ENCODE results near the gene SNX5.

Gene SNX5

DNA sequence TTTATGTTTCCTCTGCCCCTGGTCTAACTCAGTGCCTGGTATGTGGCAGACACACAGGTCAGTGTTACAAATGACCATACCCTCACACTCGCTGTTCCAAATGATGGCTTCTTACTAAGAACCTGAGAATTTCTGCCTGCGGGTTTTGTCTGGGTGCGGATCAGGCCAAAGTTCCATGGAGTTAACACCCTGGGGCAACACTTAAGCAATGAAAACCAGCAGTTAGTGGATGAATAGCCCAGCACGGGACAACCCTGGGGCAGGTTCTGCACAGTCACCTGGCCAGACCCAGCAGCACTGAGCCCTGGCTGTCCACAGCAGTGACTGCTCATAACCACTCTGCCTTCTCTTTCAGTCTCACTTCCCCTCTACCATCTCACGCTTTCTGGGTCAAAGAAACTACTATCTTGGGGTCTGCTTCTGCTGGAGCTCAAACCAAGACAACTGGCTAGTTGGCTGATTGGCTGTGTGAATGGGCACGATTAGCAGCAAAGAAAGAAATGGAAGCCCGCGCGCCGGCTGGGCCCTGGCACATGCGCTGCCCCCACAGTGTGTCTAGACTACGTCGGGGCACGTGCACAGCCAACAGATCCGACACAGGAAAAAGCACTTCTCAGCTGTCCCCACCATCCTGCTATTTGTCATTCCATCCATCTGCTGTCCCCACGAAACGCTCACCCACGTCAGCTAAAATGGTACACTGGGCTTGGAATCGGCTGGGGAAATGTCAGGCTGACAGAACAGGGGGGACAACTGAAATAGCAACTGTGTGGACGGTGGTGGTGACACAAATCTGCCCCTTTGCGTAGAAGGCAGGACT, 36.8 kb upstream of the SNX5 start:
- no peak for TF ChIP-seq HDGF (IDR thresholded peaks at IDR 0.05; ENCODE audit: borderline replicate concordance)
- no peak for TF ChIP-seq TARDBP (IDR thresholded peaks at IDR 0.05)
- TF ChIP-seq ZNF384 (IDR thresholded peaks at IDR 0.05): no peak
- TF ChIP-seq SUZ12 (IDR thresholded peaks at IDR 0.05): no peak
- no peak for TF ChIP-seq PKNOX1 (IDR thresholded peaks at IDR 0.05)
- CTCF ChIA-PET: no interaction called here
- DNase-seq (ENCODE audit: extremely low spot score): no peak
- POLR2A ChIA-PET: interaction anchor here (1.3 kb wide), 1 partner anchor 53 kb away, joined by 3 read pairs; no protein-coding TSS in a partner anchor

DNA sequence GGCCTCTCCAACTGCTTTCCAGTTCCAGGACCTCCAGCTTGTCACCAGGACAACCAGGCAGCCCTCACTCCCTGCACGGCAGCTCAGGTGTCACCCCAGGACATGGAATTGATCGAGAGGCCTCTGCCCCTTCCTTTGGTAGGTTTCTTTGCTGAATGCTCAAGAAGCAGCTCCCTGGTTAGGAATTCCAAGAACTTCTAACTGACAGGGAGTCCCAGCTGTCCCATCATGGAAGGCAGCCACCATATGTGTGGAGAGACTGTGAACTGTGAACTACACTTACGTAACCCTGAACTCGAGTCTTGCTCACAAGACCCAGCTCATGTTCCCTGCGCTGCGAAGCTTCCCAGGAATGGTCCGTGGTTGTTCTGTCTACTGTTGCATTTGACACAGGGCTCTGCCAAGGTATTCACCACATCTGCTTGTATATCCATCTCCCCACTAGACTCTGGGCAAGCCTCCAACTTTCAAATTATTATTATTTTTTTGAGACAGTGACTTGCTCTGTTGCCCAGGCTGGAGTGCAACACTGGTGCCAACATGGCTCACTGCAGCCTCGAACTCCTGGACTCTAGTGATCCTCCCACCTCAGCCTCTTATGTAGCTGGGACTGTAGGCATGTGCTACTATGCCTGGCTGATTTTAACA, 35.9 kb upstream of the SNX5 start:
- CTCF ChIA-PET: no interaction called here
- POLR2A ChIA-PET: interaction anchor here (1.3 kb wide), 1 partner anchor 54 kb away, joined by 3 read pairs; no protein-coding TSS in a partner anchor
- TF ChIP-seq FOXA1 (IDR thresholded peaks at IDR 0.05) (no peak), SUZ12 (IDR thresholded peaks at IDR 0.05) (no peak), ARNT (IDR thresholded peaks at IDR 0.05) (no peak), BHLHE40 (IDR thresholded peaks at IDR 0.05; ENCODE audit: borderline replicate concordance) (no peak), ELF4 (IDR thresholded peaks at IDR 0.05) (no peak), CTBP1 (IDR thresholded peaks at IDR 0.05; ENCODE audit: borderline replicate concordance) (no peak), FOXK2 (IDR thresholded peaks at IDR 0.05) (no peak), NFRKB (IDR thresholded peaks at IDR 0.05) (no peak), TARDBP (IDR thresholded peaks at IDR 0.05) (no peak), L3MBTL2 (conservative IDR thresholded peaks at IDR 0.05) (no peak), ZNF384 (IDR thresholded peaks at IDR 0.05) (no peak), FOXM1 (IDR thresholded peaks at IDR 0.05; ENCODE audit: borderline replicate concordance) (no peak), PKNOX1 (IDR thresholded peaks at IDR 0.05) (no peak), SP1 (IDR thresholded peaks at IDR 0.05) (no peak), HDGF (IDR thresholded peaks at IDR 0.05; ENCODE audit: borderline replicate concordance) (no peak), LEF1 (IDR thresholded peaks at IDR 0.05; ENCODE audit: borderline replicate concordance) (no peak)
- no peak for DNase-seq (ENCODE audit: extremely low spot score)

DNA sequence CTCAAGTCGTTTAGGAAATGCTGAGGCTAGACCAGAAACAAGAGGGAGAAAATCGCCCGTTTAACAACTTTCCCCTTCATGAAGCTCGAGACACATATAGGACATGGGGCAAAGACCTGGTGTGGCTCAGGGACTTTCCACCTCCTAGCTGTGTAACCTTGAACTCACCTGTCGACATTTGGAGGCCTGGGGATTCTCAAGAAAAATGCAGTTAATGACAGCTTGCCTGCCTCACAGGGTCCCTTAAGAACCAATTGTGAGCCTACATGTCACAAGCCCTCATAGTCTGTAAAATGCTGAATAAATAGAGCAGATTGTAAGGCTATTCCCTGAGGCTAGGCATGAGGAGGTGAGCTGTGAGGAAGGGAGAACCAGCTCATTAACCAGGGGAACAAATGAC, 35.3 kb upstream of the SNX5 start:
- DNase-seq (ENCODE audit: extremely low spot score): no peak
- POLR2A ChIA-PET: no interaction called here
- CTCF ChIA-PET: no interaction called here
- no peak for TF ChIP-seq L3MBTL2 (conservative IDR thresholded peaks at IDR 0.05)
- no peak for TF ChIP-seq PKNOX1 (IDR thresholded peaks at IDR 0.05)
- TF ChIP-seq FOXA1 (IDR thresholded peaks at IDR 0.05): no peak
- TF ChIP-seq SP1 (IDR thresholded peaks at IDR 0.05): no peak
- TF ChIP-seq FOXM1 (IDR thresholded peaks at IDR 0.05; ENCODE audit: borderline replicate concordance): no peak
- TF ChIP-seq CTBP1 (IDR thresholded peaks at IDR 0.05; ENCODE audit: borderline replicate concordance): no peak
- no peak for TF ChIP-seq SUZ12 (IDR thresholded peaks at IDR 0.05)
- TF ChIP-seq HDGF (IDR thresholded peaks at IDR 0.05; ENCODE audit: borderline replicate concordance): no peak
- TF ChIP-seq ELF4 (IDR thresholded peaks at IDR 0.05): no peak

- CTCF ChIA-PET: interaction anchor here (0.6 kb wide), 1 partner anchor 38 kb away, joined by 3 read pairs; no protein-coding TSS in a partner anchor
- TF ChIP-seq LEF1 (IDR thresholded peaks at IDR 0.05; ENCODE audit: borderline replicate concordance) (no peak), PKNOX1 (IDR thresholded peaks at IDR 0.05) (no peak), FOXK2 (IDR thresholded peaks at IDR 0.05) (no peak), ARNT (IDR thresholded peaks at IDR 0.05) (no peak)
- POLR2A ChIA-PET: no interaction called here
- no peak for DNase-seq (ENCODE audit: extremely low spot score)
Observed at GRCh38 chr20:18001131-18001921, 32.7 kb upstream of the SNX5 start.

DNA sequence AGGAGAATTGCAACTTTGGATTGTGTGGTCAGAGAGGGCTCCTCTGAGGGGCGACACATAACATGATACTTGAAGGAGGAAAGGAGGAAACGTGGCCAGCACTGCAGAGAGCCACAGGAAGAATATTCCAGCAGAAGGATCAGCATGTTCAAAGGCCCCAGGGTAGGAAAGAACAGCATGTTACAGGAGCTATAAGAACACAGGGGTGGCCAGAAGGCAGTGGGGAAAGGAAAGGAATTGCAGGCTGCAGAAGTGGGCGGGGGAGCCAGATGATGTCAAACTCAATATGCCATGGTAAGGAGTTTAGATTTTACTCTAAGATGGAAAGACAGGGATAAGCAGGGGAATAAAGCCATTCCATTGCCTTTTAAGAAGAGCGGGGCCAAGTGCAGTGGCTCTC, 31.0 kb upstream of the SNX5 start:
- DNase-seq (ENCODE audit: extremely low spot score): no peak
- CTCF ChIA-PET: interaction anchor here (1.2 kb wide), 1 partner anchor 316 kb away, joined by 3 read pairs; no protein-coding TSS in a partner anchor
- POLR2A ChIA-PET: no interaction called here

More for the DNA sequence above, 31.0 kb upstream of the SNX5 start:
- TF ChIP-seq FOXM1 (IDR thresholded peaks at IDR 0.05; ENCODE audit: borderline replicate concordance) (no peak), TARDBP (IDR thresholded peaks at IDR 0.05) (no peak), ELF4 (IDR thresholded peaks at IDR 0.05) (no peak), SUZ12 (IDR thresholded peaks at IDR 0.05) (no peak), LEF1 (IDR thresholded peaks at IDR 0.05; ENCODE audit: borderline replicate concordance) (no peak), BHLHE40 (IDR thresholded peaks at IDR 0.05; ENCODE audit: borderline replicate concordance) (no peak), PKNOX1 (IDR thresholded peaks at IDR 0.05) (no peak), ZNF384 (IDR thresholded peaks at IDR 0.05) (no peak), L3MBTL2 (conservative IDR thresholded peaks at IDR 0.05) (no peak), NFRKB (IDR thresholded peaks at IDR 0.05) (no peak), HDGF (IDR thresholded peaks at IDR 0.05; ENCODE audit: borderline replicate concordance) (no peak), ARNT (IDR thresholded peaks at IDR 0.05) (no peak), SP1 (IDR thresholded peaks at IDR 0.05) (no peak), FOXK2 (IDR thresholded peaks at IDR 0.05) (no peak), CTBP1 (IDR thresholded peaks at IDR 0.05; ENCODE audit: borderline replicate concordance) (no peak), FOXA1 (IDR thresholded peaks at IDR 0.05) (no peak)
